ENCODE results near the gene DLG2. TPM values are rescaled to one million over a fixed set of nuclear protein-coding genes. Genes with fewer than 3 reads are reported as not detected.

The DLG2 gene
- total and polyA plus RNA-seq, 2 of the 8 experiments (the other 6 are each of a cell fraction or from before 2014, with no cell fraction given): 1.7 to 14.3 TPM

- TF ChIP-seq, protein P1, sequence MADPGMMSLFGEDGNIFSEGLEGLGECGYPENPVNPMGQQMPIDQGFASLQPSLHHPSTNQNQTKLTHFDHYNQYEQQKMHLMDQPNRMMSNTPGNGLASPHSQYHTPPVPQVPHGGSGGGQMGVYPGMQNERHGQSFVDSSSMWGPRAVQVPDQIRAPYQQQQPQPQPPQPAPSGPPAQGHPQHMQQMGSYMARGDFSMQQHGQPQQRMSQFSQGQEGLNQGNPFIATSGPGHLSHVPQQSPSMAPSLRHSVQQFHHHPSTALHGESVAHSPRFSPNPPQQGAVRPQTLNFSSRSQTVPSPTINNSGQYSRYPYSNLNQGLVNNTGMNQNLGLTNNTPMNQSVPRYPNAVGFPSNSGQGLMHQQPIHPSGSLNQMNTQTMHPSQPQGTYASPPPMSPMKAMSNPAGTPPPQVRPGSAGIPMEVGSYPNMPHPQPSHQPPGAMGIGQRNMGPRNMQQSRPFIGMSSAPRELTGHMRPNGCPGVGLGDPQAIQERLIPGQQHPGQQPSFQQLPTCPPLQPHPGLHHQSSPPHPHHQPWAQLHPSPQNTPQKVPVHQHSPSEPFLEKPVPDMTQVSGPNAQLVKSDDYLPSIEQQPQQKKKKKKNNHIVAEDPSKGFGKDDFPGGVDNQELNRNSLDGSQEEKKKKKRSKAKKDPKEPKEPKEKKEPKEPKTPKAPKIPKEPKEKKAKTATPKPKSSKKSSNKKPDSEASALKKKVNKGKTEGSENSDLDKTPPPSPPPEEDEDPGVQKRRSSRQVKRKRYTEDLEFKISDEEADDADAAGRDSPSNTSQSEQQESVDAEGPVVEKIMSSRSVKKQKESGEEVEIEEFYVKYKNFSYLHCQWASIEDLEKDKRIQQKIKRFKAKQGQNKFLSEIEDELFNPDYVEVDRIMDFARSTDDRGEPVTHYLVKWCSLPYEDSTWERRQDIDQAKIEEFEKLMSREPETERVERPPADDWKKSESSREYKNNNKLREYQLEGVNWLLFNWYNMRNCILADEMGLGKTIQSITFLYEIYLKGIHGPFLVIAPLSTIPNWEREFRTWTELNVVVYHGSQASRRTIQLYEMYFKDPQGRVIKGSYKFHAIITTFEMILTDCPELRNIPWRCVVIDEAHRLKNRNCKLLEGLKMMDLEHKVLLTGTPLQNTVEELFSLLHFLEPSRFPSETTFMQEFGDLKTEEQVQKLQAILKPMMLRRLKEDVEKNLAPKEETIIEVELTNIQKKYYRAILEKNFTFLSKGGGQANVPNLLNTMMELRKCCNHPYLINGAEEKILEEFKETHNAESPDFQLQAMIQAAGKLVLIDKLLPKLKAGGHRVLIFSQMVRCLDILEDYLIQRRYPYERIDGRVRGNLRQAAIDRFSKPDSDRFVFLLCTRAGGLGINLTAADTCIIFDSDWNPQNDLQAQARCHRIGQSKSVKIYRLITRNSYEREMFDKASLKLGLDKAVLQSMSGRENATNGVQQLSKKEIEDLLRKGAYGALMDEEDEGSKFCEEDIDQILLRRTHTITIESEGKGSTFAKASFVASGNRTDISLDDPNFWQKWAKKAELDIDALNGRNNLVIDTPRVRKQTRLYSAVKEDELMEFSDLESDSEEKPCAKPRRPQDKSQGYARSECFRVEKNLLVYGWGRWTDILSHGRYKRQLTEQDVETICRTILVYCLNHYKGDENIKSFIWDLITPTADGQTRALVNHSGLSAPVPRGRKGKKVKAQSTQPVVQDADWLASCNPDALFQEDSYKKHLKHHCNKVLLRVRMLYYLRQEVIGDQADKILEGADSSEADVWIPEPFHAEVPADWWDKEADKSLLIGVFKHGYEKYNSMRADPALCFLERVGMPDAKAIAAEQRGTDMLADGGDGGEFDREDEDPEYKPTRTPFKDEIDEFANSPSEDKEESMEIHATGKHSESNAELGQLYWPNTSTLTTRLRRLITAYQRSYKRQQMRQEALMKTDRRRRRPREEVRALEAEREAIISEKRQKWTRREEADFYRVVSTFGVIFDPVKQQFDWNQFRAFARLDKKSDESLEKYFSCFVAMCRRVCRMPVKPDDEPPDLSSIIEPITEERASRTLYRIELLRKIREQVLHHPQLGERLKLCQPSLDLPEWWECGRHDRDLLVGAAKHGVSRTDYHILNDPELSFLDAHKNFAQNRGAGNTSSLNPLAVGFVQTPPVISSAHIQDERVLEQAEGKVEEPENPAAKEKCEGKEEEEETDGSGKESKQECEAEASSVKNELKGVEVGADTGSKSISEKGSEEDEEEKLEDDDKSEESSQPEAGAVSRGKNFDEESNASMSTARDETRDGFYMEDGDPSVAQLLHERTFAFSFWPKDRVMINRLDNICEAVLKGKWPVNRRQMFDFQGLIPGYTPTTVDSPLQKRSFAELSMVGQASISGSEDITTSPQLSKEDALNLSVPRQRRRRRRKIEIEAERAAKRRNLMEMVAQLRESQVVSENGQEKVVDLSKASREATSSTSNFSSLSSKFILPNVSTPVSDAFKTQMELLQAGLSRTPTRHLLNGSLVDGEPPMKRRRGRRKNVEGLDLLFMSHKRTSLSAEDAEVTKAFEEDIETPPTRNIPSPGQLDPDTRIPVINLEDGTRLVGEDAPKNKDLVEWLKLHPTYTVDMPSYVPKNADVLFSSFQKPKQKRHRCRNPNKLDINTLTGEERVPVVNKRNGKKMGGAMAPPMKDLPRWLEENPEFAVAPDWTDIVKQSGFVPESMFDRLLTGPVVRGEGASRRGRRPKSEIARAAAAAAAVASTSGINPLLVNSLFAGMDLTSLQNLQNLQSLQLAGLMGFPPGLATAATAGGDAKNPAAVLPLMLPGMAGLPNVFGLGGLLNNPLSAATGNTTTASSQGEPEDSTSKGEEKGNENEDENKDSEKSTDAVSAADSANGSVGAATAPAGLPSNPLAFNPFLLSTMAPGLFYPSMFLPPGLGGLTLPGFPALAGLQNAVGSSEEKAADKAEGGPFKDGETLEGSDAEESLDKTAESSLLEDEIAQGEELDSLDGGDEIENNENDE (IDR thresholded peaks at IDR 0.05; ENCODE audit: insufficient replicate concordance, low read length): no peak
- no peak for TF ChIP-seq ZNF274 (IDR thresholded peaks at IDR 0.05; ENCODE audit: borderline replicate concordance, extremely low read depth, low read length)
Observed at GRCh38 chr11:85266646-85267045, 360.5 kb downstream of the DLG2 start (continued).
